Mesenteric fat pad (tissue), 1 donor: ENCODE results near the gene CREB1. TPM values are rescaled to one million over a fixed set of nuclear protein-coding genes. Genes with fewer than 3 reads are reported as not detected.
"Not testable (repeated sequence)": the region's sequence is repeated elsewhere in the genome, so short reads cannot be mapped to it uniquely, and the experiment has no call there.

Experiments
- DNase-seq: peaks from one replicate; pipeline ENCODE4 v3.0.0-alpha.2; 2020; ENCODE audit warnings: low spot score
- long read RNA-seq: library from polyadenylated mRNA; unstranded; transcript quantifications from one replicate; pipeline ENCODE4 v2.0.0, GENCODE V29; 2020
- total RNA-seq: library from RNA; stranded (reverse); fragmentation: NEBNext Ultra II Directional; extraction: Animal tissue kit (Norgen Biotek cat#: 25700); gene quantifications from one replicate; pipeline ENCODE4 v1.2.1, GENCODE V29; 2021
- donor health status: DM: yes; HTN: yes; CAD: no.

Gene CREB1
- 76.8 TPM for total RNA-seq
- long read RNA-seq, full-length matches to known transcripts, result 57 of 77 reads
- long read RNA-seq, partial matches to known transcripts, result 4 of 77 reads
- long read RNA-seq, other reads (novel, unspliced or antisense), result 16 of 77 reads

DNA sequence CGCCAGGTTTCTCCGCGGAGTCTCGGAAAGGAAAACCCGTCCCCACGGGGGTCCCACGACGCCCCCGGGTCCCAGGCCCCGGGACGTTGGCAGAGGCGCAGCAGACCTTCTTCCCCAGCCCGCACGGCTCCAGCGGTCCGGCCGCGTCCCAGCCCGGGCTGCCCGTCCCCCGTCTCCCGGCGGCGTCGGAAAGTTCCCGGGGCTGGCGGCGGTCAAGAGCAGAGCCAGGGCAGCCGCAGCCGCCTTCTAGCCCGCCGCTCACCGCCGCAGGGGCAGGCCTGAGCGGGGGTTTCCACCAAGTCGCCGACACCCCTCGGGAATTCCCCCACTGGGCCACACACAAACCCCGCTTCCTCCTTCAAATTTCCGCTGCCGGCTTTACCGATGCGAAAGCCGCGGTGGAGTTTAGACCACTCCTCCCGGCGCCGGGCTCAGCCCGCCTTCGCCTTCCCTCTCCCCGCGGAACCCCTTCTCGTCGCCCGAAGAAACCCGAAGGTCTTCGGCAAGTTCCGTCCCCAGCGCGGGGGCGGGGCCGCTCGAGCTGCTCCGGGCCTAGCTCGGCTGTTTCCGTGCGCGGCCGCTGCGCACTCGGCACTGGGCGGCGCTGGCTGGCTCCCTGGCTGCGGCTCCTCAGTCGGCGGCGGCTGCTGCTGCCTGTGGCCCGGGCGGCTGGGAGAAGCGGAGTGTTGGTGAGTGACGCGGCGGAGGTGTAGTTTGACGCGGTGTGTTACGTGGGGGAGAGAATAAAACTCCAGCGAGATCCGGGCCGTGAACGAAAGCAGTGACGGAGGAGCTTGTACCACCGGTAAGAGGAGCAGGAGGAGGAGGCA is at the start of gene CREB1:
Gene CREB1 (plus strand): TSS at position 633 of the 830 bp plus-strand sequence. CDS start 25,674 bp downstream, outside the sequence.
- DNase-seq, result peak; percentile 100

DNA sequence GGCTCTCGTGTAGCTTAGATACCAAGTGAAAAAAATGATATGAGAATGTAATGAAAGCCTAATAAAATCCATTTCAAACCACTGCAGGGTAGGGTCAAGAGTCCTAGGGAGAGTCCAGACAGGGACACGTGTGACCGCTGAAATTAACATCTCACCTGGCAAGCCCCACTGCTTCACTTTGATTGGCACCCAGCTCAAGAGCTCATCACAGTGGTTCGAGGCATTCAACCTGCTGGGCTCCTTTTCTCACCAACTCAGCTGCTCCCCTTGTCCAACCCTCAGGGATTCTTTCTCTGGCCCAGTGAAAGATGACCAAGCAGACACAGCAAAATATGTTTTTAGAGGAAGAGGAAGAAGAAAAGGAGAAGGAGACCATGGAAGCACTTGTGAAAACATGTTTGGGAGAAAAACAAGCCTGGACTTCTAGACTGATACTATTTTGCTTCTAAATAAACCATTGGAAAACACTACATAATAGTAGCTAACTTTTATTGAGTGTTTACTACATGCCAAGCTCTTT is 49.2 kb upstream of the CREB1 start:
- no peak for DNase-seq

DNA sequence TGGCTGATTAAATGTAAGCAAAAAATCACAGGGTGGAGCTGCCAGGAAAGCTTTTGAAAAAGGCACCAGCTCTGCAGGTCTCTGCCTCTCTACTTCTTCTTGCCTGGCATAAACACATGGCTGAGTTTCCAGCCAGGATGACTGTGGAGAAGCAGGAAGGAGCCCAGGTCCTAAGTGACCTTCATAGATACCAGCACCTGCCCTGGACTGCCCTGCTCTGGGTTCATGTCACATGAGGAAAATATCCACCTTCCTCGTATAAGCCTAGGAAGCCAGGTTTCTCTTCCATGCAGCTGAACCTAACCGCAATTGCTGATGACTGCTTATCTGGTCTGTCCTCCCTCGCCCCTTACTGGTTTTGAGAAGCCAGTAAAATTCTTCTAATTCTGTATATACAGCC is 47.8 kb upstream of the CREB1 start:
- DNase-seq, result no peak

DNA sequence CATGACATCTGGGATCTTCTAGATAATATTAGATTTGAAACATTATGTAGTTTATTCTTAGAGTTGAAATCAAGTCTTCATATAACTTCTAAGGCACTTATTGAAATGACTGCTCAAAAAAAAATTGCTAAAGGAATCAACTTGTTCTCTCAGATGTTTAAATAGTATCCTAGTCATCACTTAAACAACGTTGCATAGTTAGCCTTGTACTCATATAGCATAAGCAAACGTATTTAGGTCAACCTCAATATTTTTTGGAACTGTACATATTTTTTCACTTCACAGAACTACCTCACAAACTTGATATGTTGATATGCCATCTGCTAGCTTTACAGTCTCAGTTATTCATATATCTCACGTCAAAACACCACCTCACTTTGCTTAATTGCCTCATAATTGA is 47.1 kb upstream of the CREB1 start:
- DNase-seq, result no peak

DNA sequence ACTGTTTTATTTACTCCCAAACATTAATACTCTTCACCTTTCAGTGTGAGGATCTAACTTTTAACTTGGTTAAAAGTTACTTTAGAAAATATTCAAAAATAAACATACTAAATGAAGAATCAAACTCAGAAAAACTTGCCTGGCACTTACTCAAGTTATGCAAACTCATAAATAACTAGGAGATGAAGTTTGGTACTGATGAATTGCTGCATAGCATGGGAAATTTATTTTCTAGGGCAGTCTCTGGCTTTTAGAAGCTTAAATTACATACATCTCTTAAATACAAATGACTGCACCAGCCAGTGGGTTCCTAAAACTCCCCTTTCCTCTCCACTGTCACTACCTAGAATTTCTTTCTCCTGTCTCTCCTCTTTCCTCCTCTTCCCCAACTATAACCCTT is 46.7 kb upstream of the CREB1 start:
- DNase-seq, result no peak

DNA sequence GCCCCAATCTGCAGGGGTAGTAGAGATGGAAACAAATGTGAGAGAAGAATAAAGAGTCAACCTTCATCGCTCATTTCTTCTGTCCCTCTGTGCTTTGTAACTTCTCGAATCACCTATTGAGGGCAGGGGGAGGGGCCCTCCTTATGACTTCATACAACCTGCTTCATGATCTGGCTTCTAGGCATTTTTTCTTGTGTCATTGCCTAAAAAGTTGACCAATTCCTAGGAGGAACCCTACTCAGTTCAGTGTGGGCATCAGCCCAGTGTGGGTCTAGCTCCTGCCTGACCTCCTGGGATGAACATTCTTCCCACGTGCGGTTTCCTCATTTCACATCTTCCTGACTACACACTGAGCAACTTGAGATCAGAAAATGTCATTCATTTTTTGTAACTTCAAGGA is 46.3 kb upstream of the CREB1 start:
- DNase-seq, result no peak

DNA sequence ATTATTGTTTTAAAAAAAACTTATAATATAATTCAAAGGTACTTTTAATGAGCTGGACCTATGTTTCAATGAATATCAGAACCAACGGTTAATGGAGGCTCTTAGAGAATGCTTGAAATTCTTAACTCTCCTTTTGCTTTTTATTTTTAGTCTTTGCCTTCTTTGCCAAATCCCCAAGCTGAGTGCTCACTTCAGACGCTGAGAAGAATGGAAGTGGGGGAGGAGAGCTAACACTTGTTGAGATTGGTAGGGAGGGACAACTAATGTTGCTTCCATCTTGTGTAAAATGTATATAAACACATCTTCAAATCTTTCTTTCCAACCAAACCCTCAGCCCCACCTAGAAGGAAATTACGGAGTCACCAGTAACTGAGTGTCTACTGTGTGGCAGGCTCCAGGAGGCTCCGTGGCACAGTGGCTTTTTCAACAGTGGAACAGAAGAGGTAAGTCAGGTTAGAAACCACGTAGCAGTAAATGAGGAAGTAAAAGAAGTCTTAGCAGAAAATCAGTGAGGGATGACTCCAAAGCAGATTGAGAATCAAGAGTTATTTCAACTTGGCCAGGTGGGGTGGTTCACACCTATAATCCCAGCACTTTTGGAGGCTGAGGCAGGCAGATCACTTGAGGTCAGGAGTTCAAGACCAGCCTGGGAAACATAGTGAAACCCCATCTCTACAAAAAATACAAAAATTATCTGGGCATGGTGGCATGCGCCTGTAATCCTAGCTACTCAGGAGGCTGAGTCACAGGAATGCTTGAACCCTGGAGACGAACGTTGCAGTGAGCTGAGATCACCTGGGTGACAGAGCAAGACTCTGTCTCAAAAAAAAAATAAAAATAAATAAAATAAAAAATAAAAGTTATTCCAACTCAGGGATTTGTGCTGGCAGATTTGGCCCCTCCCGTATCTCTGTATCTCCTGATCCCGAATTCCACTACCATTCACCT is 45.0 kb upstream of the CREB1 start:
- no peak for DNase-seq

DNA sequence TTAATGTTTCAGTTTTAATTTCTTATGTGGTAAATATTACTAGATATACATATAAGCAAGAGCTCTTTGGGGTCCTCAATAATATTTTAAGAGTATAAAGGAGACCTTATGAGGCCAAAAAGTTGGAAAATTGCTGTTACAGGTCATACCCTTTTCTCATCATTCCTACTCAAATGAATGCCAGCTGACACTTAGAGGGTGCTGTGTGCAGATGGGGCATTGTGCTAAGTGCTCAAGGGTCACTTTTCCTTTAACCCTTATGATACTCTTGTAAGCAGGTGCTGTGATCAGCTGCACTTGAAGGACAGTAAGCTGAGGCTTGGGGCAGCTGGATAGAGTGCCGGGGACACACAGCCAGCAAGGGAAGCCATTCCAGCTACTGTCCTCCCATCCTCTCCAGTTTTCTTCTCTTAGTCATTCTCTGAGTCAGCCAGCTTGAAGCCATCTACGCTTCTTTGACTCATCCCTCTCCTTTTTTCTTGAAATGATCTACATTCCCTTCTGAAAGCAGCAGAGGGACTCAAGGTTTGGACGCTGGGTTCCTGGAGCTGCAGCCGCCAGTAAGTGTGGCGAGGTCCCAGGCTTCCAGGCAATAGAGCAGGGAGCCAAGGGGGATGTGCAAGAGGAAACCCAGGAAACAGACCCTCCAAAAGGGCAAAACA is 42.0 kb upstream of the CREB1 start:
- no peak for DNase-seq

DNA sequence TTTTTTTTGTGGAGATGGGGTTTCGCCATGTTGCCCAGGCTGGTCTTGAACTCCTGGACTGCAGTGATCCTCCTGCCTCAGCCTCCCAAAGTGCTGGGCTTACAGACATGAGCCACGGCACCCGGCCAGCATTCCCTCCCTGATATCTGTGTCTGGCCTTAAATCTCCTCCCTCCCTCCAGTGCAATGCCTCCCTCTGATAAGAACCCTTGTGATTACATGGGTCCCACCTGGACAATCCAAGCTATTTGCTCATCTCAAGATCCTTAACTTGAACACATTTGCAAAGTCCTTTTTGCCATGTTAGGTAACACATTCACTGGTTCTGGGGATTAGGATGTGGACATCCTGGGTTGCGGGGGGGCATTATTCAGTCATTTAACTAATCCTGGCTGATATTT is 40.5 kb upstream of the CREB1 start:
- no peak for DNase-seq

DNA sequence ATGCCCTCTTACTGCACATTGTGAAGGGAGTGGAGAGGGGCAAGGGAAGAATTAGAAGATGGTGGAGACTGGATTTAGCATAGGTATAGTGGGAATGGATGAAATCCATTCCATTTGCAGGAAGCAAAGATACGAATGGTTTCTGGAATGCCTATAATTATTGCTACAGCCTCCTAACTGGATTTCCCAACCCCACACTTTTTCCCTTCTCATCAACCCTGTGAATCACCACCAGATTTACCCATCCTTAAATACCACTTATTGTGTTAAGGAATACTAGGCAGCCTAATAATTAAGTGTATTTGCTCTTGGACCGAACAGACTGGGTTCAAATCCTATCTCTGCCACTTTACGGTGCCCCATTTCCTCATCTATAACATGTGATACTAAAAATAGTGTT is 39.3 kb upstream of the CREB1 start:
- DNase-seq, result no peak

DNA sequence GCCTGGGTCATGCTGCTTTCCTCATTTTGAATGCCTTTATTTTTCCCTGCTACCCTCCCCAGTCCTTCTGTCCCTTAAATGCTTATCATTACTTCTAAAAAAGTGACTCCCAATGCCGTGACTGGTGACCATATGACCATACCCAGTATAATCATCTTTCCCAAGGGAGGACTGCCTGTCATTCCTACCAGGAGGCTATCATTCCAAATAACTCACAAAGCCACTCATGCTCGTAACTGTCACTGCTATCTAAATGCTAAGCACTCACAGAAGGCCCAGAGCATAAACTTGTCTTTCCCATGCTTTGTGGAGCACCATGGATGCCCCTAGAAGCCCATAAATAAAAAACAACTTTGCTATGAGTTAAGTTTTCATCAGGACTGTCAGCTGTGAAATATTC is 38.7 kb upstream of the CREB1 start:
- no peak for DNase-seq

DNA sequence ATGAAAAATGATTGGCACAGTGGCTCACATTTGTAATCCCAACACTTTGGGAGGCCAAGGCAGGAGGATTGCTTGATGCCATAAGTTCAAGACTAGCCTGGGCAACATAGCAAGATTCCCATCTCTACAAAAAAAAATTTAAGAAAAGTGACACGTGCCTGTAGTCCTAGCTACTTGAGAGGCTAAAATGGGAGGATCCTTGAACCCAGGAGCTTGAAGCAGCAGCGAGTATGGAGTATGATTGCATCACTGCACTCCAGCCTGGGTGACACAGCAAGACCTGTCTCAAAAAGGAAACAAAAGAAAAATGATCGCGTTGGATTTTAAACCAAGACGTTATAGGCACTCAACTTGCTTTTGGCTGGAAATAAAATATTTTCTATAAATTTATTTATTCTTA is 37.8 kb upstream of the CREB1 start:
- no peak for DNase-seq

DNA sequence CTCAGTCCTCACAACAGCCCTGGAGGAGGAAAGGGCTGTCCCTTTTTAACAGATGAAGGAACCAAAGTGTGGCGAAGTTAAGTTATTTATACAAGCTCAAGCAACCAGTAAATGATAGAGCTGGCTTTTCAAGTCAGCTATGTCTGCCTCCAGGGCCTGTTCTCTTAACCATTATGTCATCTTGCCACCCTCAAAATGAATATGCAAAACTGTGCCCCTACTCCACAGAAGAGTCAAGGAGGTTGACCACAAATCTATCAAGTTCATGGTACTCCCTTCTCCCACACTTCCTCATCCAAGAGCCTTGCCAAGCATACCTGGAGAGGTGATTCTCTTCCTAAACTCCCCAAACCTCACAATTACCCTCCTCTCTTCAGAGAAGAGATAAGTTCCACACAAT is 37.3 kb upstream of the CREB1 start:
- no peak for DNase-seq

DNA sequence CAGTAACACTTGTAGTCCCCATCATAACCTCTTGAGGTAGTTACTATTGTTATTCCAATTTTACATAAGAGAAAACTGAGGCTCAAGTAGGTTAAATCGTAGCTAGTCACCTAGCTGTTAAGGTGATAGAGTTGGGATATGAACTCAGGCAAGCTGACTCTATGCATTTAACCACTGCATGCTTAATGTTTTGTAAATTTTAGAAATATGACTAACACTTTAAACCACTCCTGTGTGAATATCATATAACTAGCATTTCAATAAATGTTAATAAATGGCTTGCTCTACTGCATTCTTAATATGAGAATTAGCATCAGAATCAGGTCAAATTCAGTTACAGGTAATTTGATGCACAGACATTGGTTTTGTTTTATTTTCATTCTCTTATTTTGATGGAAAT is 35.6 kb upstream of the CREB1 start:
- DNase-seq, result no peak

DNA sequence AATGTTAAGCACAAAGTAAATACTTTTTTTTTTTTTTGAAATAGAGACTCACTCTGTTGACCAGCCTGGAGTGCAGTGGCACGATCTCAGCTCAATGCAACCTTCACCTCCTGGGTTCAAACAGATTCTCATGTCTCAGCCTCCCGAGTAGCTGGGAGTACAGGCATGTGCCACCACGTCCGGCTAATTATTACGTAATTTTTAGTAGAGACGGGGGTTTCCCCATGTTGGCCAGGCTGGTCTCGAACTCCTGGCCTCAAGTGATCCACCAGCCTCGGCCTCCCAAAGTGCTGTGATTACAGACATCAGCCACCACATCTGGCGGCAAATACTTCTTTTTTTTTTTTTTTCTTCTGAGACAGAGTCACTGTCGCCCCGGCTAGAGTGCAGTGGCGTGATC is 32.8 kb upstream of the CREB1 start:
- not testable (repeated sequence) for DNase-seq

DNA sequence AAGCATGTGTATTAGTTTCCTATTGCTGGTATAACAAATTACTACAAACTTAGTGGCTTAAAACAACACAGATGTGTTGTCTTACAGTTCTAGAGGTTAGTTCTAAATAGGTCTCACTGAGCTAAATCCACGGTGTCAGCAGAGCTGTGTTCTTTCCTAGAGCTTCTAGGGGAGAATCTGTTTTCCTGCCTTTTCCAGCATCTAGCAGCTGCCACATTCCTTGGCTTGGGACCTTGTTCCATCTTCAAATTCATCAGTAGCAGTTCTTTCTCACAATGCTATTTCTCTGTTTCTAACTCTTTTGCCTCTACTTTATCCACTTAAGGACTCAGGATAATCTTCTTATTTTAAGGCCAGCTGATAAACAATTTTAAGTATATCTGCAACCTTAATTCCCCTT is 32.2 kb upstream of the CREB1 start:
- DNase-seq, result no peak

DNA sequence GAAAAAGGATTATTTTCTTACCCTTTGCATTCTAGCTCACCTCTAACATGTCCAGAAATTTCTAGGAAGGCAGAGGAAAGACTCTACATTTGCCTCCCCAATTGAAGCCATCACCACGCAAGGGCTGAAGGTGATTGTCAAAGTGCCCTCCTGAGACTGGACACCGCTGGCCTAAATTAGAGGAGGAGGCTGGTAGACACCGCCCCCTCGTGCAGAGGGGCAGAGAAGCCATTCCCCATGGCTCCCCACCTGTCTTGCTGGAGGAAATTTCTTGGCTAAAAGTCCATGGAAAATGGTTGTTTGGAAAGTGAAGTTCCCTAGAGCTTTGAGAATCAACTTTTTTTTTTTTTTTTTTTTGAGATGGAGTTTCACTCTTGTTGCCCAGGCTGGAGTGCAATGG is 31.3 kb upstream of the CREB1 start:
- no peak for DNase-seq

DNA sequence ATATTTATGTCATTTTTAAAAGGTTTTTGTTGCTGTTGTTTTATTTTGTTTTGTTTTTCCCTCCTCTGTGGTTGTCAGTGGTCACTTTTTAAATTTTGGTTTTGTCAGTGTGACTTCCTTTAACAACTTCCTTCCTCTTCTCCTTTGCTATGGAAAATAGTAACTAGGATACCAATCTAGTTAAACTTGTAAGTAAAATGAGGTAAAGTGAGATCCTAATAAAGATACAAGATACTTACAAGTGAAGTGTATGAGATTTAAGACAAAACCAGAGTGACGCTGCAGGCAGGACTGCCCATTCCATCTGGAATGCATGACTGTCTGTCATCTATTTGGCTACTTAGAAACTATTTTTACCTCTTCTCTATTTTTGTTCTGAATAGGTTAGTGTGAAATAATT is 30.6 kb upstream of the CREB1 start:
- DNase-seq, result no peak

DNA sequence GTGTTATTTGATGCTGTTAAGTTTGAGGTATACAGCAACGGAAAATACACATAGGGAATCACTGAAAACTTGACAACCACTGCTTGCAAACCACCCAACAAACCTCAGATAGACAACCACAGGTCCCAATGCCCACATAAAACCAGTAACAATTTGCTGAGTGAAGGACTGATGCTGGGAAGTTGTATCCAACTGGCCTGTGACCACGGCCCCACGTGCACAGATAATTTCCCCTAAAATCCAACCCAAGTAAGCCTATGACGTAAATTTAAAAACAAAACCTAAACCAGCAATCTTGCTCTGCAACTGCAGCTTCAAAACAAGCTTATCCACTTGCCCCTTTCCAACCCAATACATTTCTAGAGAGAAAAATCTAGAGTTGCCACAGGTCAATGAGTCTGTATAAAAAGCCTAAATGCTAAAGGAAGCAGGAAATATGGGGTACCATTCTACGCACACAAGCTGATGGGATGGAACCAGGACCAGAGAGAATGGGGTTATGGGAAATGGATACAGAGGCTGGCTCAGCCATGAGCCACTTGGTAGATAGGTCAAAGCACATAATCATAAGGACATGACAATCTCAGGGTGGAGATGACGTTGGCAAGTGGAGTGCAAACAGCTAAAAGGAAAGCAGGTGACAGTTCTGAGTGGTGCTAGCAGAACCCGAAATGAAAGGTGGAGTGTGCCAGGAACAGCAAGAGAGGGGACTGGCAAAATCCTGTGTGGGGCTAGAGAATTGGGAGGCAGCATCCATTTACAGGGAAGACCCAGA is 27.8 kb upstream of the CREB1 start:
- no peak for DNase-seq

DNA sequence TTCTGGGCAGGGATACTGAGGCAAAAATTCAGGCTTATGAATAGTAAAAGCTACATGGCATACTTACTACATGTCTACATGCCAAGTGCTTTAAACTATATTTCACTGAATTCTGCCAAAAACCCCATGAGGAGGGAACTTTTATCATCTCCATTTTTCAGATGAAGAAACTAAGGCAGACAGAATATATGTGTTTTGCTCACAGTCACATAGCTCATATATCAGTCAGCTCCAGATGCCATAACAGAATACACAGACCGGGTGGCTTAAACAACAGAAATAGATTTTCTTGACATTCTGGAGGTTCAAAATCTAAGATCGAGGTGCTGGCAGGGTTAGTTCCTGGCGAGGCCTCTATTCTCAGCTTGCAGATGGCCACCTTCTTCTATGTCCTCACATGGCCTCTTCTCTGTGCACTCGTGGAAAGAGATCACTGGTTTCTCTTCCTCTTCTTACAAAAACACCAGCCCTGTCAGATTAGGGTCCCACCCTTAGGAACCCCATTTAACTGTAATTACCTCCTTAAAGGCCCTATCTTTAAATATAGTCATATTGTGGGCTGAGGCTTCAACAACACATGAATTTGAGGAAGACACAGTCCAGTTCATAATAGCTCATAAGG is 27.1 kb upstream of the CREB1 start:
- no peak for DNase-seq
